ENCODE results near the gene NT5M.

NT5M gene

GRCh38 chr17:17353625-17354484 lies 50.7 kb downstream of the NT5M start:
- no peak for DNase-seq

GRCh38 chr17:17354560-17355349 lies 51.6 kb downstream of the NT5M start:
- peak in 43 of 56 donors; percentile 13 to 81 (median 51) for DNase-seq

- no peak for DNase-seq
These were observed 52.3 kb downstream of the NT5M start for GRCh38 chr17:17355426-17355825.

GRCh38 chr17:17356149-17356930 lies 53.2 kb downstream of the NT5M start:
- peak in 54 of 56 donors; percentile 15 to 90 (median 64) for DNase-seq

GRCh38 chr17:17356931-17357270 lies 53.7 kb downstream of the NT5M start:
- DNase-seq: no peak

- DNase-seq: no peak
These were observed 55.0 kb downstream of the NT5M start for GRCh38 chr17:17358060-17358751.

- no peak for DNase-seq
These were observed 55.7 kb downstream of the NT5M start for GRCh38 chr17:17358866-17359265.

- no peak for DNase-seq
These were observed 56.1 kb downstream of the NT5M start for GRCh38 chr17:17359271-17359670.

GRCh38 chr17:17360087-17360730 lies 57.0 kb downstream of the NT5M start:
- DNase-seq: no peak

- no peak for DNase-seq
These were observed 58.3 kb downstream of the NT5M start for GRCh38 chr17:17361543-17361866.

- no peak for DNase-seq
These were observed 58.8 kb downstream of the NT5M start for GRCh38 chr17:17361867-17362539.

GRCh38 chr17:17362540-17362930 lies 59.4 kb downstream of the NT5M start:
- no peak for DNase-seq

- DNase-seq: no peak
These were observed 60.6 kb downstream of the NT5M start for GRCh38 chr17:17363638-17364337.

GRCh38 chr17:17364338-17364667 lies 61.1 kb downstream of the NT5M start:
- no peak for DNase-seq

GRCh38 chr17:17365476-17366110 lies 62.4 kb downstream of the NT5M start:
- DNase-seq: no peak

- DNase-seq: no peak
These were observed 63.1 kb downstream of the NT5M start for GRCh38 chr17:17366235-17366634.

- no peak for DNase-seq
These were observed 64.0 kb downstream of the NT5M start for GRCh38 chr17:17366941-17367875.

- no peak for DNase-seq
These were observed 64.8 kb downstream of the NT5M start for GRCh38 chr17:17367931-17368330.

All from nucleus accumbens (tissue), 56 donors.